Memory B cell (primary cell): Measurements from ENCODE around the gene ATP11A.

Experiments used
- ATAC-seq: fragments of 150-1000 bp; cut with Tn5 transposase; 2 replicates; pipeline ENCODE4 v1.10.0; 2021; ENCODE audit warnings: low read depth, mild to moderate bottlenecking, moderate library complexity
- DNase-seq, 2 donors: peaks; one replicate each; pipeline ENCODE4 v3.0.0; 2022; ENCODE audit warnings: low spot score in 2 of 2
- H3K27ac Mint-ChIP-seq: one replicate; pipeline ENCODE4 v1.8.0; 2022; ENCODE audit warnings: mild to moderate bottlenecking, moderate library complexity, mixed read lengths
- H3K27me3 Mint-ChIP-seq: one replicate; pipeline ENCODE4 v1.8.0; 2022; ENCODE audit warnings: mixed read lengths
- H3K36me3 Mint-ChIP-seq: one replicate; pipeline ENCODE4 v1.8.0; 2022; ENCODE audit warnings: mild to moderate bottlenecking, mixed read lengths
- H3K4me1 Mint-ChIP-seq: one replicate; pipeline ENCODE4 v1.8.0; 2022; ENCODE audit warnings: mixed read lengths
- H3K4me3 Mint-ChIP-seq: one replicate; pipeline ENCODE4 v1.8.0; 2022; ENCODE audit warnings: mild to moderate bottlenecking, moderate library complexity, mixed read lengths
- H3K9me3 Mint-ChIP-seq: one replicate; pipeline ENCODE4 v1.8.0; 2022; ENCODE audit warnings: mixed read lengths

ATP11A gene

GRCh38 chr13:112926993-112927392 is 237.2 kb downstream of the ATP11A start:
- Mint-ChIP-seq H3K27ac (no peak overlapping the region), H3K27me3 (peaks cover 20% of the 10 kb centered on the region), H3K36me3 (peaks cover 3% of the 10 kb centered on the region), H3K4me3 (no peak overlapping the region), H3K9me3 (peaks cover 2% of the 10 kb centered on the region), H3K4me1 (peaks cover 8% of the 10 kb centered on the region)
- no peak for ATAC-seq
- no peak for DNase-seq

GRCh38 chr13:112928020-112928971 is 238.5 kb downstream of the ATP11A start:
- H3K36me3 Mint-ChIP-seq: peaks cover 3% of the 10 kb centered on the region
- H3K4me3 Mint-ChIP-seq: no peak overlapping the region
- ATAC-seq (no peak), DNase-seq (no peak)
- H3K9me3 Mint-ChIP-seq: peaks cover 2% of the 10 kb centered on the region
- peaks cover 8% of the 10 kb centered on the region for H3K4me1 Mint-ChIP-seq
- no peak overlapping the region for H3K27ac Mint-ChIP-seq
- H3K27me3 Mint-ChIP-seq: peaks cover 18% of the 10 kb centered on the region

DNA sequence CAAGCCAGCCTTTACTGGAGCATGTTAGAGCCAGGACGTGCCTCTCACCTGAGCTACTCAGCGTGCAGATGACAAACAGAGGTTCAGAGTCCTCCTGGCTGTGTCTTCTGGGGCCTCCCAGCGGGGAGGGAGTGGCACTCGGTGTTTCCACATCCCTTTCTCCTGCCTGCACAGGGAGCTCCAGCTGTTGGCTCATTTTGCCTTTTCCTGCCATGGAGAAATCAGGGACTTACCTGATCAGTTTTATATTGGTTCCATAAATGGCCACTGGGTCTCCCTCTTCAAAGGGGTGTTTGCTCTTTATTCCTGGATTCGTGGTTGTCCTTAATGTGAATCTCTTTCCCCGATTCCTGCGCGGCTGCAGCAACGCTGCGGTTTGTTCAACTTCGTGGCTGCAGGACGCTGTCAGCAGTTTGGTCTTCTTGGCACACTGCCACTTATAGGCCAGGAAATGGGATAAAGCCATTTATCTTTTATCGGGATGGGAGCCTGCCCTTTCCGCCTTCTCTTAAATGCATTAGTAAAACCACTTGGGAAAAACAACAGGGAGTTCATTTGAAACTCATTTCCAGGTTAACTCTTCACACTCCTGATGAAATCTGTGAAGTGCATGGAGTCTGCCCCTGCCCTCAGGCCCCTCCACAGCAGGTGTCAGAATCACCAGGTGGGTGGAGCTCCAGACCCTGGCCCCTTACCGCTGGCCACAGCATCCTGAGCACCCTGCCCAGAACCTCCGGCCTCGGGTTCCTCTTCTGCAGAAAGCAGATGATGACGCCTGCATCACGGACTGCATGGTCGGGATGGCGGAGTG is 239.3 kb downstream of the ATP11A start:
- Mint-ChIP-seq H3K36me3 (peaks cover 3% of the 10 kb centered on the region), H3K27ac (no peak overlapping the region), H3K27me3 (peaks cover 18% of the 10 kb centered on the region), H3K9me3 (peaks cover 2% of the 10 kb centered on the region), H3K4me3 (no peak overlapping the region), H3K4me1 (peaks cover 8% of the 10 kb centered on the region)
- ATAC-seq (no peak), DNase-seq (no peak)

GRCh38 chr13:112929783-112930055 is 239.9 kb downstream of the ATP11A start:
- no peak overlapping the region for H3K4me3 Mint-ChIP-seq
- peaks cover 2% of the 10 kb centered on the region for H3K9me3 Mint-ChIP-seq
- no peak for ATAC-seq
- peaks cover 18% of the 10 kb centered on the region for H3K27me3 Mint-ChIP-seq
- DNase-seq: no peak
- peaks cover 3% of the 10 kb centered on the region for H3K36me3 Mint-ChIP-seq
- peaks cover 8% of the 10 kb centered on the region for H3K4me1 Mint-ChIP-seq
- H3K27ac Mint-ChIP-seq: no peak overlapping the region

DNA sequence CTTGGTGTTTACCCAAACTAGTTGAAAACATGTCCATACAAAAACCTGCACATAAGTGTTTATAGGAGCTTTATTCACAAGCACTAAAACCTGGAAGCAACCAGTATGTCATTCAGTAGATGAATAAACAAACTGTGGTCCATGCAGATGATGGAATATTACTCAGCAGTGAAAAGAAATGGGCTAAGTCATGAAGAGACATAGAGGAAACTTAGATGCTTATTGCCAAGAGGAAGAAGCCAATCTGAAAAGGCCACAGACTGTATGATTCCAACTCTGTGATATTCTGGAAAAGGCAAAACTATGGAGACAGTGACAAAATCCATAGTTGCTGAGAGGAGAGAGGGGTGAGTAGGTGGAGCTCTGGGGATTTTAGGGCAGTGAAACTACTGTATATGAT is 240.4 kb downstream of the ATP11A start:
- Mint-ChIP-seq H3K4me1 (peaks cover 8% of the 10 kb centered on the region), H3K27ac (no peak overlapping the region), H3K36me3 (peaks cover 3% of the 10 kb centered on the region), H3K4me3 (no peak overlapping the region), H3K27me3 (peaks cover 18% of the 10 kb centered on the region), H3K9me3 (peaks cover 2% of the 10 kb centered on the region)
- ATAC-seq (no peak), DNase-seq (no peak)

- ATAC-seq (no peak), DNase-seq (no peak)
- Mint-ChIP-seq H3K4me3 (no peak overlapping the region), H3K27ac (no peak overlapping the region), H3K9me3 (peaks cover 2% of the 10 kb centered on the region), H3K27me3 (peaks cover 21% of the 10 kb centered on the region), H3K36me3 (peaks cover 3% of the 10 kb centered on the region), H3K4me1 (peaks cover 8% of the 10 kb centered on the region)
Observed at GRCh38 chr13:112931028-112931934, 241.4 kb downstream of the ATP11A start.

GRCh38 chr13:112932971-112933370 is 243.1 kb downstream of the ATP11A start:
- ATAC-seq (no peak), DNase-seq (no peak)
- peaks cover 24% of the 10 kb centered on the region for H3K27me3 Mint-ChIP-seq
- H3K36me3 Mint-ChIP-seq: peaks cover 3% of the 10 kb centered on the region
- no peak overlapping the region for H3K4me3 Mint-ChIP-seq
- H3K27ac Mint-ChIP-seq: no peak overlapping the region
- H3K4me1 Mint-ChIP-seq: peaks cover 8% of the 10 kb centered on the region
- peaks cover 5% of the 10 kb centered on the region for H3K9me3 Mint-ChIP-seq

GRCh38 chr13:112933649-112934048 is 243.8 kb downstream of the ATP11A start:
- Mint-ChIP-seq H3K27ac (no peak overlapping the region), H3K4me1 (peaks cover 8% of the 10 kb centered on the region), H3K36me3 (peaks cover 3% of the 10 kb centered on the region), H3K4me3 (no peak overlapping the region), H3K27me3 (peaks cover 22% of the 10 kb centered on the region), H3K9me3 (peaks cover 5% of the 10 kb centered on the region)
- DNase-seq (no peak), ATAC-seq (no peak)

- H3K36me3 Mint-ChIP-seq: peaks cover 3% of the 10 kb centered on the region
- peaks cover 22% of the 10 kb centered on the region for H3K27me3 Mint-ChIP-seq
- peaks cover 8% of the 10 kb centered on the region for H3K4me1 Mint-ChIP-seq
- no peak overlapping the region for H3K27ac Mint-ChIP-seq
- peaks cover 5% of the 10 kb centered on the region for H3K9me3 Mint-ChIP-seq
- DNase-seq (no peak), ATAC-seq (no peak)
- H3K4me3 Mint-ChIP-seq: no peak overlapping the region
Observed at GRCh38 chr13:112934078-112934477, 244.2 kb downstream of the ATP11A start.
